Measurements from ENCODE around the gene PCDHGA7.

The PCDHGA7 gene

DNA sequence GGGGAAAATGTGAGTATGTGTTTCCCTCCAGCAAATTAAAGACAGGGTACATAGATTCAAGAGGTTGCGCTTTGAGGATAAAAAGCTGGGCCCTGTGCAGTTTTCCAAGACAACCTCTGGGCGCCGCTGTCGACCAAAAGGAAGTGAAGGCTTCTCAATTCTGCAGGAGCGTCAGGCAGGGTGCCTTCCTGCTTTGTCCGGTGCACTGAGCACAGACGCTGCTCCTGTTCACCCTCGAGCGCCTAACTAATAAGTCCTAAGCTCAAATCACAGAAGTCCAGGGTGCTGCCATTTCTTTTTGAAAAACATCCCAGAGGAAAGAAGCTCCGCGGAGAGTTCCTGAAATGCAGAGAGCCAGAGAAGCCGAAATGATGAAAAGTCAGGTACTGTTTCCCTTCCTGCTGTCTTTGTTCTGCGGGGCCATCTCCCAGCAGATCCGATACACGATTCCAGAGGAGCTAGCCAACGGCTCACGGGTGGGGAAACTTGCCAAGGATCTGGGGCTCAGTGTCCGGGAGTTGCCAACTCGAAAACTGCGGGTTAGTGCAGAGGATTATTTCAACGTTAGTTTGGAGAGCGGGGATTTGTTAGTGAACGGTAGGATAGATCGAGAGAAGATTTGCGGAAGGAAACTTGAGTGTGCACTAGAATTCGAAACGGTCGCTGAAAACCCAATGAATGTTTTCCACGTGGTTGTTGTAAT, 32.5 kb upstream of the PCDHGA7 start, which contains the start of gene PCDHGB1:
PCDHGB1 (plus strand) TSS at position 183 of the 703 bp plus-strand sequence; CDS start at position 345, 162 bp downstream.
- peak within 1 kb of the TSS; percentile 38; the same call in 1 of the 2 replicates for H3K27ac ChIP-seq
- TF ChIP-seq, protein P1, sequence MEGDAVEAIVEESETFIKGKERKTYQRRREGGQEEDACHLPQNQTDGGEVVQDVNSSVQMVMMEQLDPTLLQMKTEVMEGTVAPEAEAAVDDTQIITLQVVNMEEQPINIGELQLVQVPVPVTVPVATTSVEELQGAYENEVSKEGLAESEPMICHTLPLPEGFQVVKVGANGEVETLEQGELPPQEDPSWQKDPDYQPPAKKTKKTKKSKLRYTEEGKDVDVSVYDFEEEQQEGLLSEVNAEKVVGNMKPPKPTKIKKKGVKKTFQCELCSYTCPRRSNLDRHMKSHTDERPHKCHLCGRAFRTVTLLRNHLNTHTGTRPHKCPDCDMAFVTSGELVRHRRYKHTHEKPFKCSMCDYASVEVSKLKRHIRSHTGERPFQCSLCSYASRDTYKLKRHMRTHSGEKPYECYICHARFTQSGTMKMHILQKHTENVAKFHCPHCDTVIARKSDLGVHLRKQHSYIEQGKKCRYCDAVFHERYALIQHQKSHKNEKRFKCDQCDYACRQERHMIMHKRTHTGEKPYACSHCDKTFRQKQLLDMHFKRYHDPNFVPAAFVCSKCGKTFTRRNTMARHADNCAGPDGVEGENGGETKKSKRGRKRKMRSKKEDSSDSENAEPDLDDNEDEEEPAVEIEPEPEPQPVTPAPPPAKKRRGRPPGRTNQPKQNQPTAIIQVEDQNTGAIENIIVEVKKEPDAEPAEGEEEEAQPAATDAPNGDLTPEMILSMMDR (conservative IDR thresholded peaks at IDR 0.05): peak; percentile 73

DNA sequence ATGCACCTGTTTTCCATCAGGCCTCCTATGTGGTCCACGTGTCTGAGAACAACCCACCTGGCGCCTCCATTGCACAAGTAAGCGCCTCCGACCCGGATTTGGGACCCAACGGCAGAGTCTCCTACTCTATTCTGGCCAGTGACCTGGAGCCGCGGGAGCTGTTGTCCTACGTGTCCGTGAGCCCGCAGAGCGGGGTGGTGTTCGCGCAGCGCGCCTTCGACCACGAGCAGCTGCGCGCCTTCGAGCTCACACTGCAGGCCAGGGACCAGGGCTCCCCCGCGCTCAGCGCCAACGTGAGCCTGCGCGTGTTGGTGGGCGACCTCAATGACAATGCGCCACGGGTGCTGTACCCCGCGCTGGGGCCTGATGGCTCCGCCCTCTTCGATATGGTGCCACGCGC, 31.0 kb upstream of the PCDHGA7 start:
- H3K27ac ChIP-seq: no peak overlapping the region
- TF ChIP-seq, protein P1 (conservative IDR thresholded peaks at IDR 0.05): no peak

DNA sequence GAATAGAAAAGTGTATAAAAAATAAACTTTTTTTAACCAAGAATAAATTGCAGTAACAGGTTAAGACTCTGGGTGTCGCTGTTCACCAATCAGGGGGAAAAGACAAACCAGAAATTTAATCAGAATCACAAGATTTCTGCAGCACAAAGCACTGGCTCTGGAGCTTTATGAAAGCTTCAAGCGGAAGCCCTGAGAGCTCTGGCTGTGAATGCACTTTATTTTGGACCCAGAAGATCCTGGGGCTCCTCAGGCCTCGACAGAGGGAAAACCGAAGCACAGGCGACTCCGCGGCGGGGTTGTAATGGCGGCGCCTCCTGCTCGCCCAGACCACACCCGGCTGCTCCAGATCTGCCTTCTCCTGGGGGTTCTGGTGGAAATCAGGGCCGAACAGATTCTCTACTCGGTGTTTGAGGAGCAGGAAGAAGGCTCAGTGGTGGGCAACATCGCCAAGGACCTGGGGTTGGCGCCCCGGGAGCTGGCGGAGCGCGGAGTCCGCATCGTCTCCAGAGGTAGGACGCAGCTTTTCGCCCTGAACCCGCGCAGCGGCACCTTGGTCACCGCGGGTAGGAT, 27.6 kb upstream of the PCDHGA7 start, which contains the start of gene PCDHGA4:
PCDHGA4 (plus strand) TSS at position 122 of the 570 bp plus-strand sequence; CDS start at position 209, 87 bp downstream.
- no peak within 1 kb of the TSS for H3K27ac ChIP-seq
- TF ChIP-seq, protein P1 (conservative IDR thresholded peaks at IDR 0.05): peak; percentile 62

DNA sequence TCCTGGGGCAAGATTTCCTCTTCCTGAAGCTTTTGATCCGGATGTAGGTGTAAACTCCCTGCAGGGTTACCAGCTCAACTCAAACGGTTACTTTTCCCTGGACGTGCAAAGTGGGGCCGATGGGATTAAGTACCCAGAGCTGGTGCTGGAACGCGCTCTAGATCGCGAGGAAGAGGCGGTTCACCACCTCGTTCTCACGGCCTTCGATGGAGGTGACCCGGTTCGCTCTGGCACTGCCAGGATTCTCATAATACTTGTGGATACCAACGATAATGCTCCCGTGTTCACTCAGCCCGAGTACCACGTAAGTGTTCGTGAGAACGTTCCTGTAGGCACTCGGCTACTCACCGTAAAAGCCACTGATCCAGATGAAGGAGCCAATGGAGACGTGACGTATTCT, 26.9 kb upstream of the PCDHGA7 start:
- TF ChIP-seq, protein P1 (conservative IDR thresholded peaks at IDR 0.05): no peak
- H3K27ac ChIP-seq: no peak overlapping the region

DNA sequence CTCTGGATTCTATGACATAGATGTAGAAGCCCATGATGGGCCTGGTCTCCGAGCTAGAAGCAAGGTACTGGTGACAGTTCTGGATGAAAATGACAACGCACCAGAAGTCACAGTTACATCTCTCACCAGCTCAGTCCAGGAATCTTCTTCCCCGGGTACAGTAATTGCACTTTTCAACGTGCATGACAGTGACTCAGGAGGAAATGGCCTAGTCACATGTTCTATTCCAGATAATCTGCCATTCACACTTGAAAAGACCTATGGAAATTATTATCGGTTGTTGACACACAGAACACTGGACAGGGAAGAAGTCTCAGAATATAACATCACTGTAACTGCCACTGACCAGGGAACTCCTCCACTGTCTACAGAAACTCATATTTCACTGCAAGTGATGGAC, 26.4 kb upstream of the PCDHGA7 start:
- no peak overlapping the region for H3K27ac ChIP-seq
- TF ChIP-seq, protein P1 (conservative IDR thresholded peaks at IDR 0.05): no peak

DNA sequence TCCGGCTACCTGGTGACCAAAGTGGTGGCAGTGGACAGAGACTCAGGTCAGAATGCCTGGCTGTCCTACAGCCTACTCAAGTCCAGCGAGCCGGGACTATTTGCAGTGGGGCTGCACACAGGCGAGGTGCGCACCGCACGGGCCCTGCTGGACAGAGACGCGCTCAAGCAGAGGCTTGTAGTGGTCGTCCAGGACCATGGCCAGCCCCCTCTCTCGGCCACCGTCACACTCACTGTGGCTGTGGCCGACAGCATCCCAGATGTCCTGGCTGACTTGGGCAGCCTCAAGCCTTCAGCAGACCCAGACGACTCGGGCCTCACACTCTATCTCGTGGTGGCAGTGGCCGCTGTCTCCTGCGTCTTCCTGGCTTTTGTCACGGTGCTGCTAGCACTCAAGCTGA, 25.6 kb upstream of the PCDHGA7 start:
- no peak overlapping the region for H3K27ac ChIP-seq

DNA sequence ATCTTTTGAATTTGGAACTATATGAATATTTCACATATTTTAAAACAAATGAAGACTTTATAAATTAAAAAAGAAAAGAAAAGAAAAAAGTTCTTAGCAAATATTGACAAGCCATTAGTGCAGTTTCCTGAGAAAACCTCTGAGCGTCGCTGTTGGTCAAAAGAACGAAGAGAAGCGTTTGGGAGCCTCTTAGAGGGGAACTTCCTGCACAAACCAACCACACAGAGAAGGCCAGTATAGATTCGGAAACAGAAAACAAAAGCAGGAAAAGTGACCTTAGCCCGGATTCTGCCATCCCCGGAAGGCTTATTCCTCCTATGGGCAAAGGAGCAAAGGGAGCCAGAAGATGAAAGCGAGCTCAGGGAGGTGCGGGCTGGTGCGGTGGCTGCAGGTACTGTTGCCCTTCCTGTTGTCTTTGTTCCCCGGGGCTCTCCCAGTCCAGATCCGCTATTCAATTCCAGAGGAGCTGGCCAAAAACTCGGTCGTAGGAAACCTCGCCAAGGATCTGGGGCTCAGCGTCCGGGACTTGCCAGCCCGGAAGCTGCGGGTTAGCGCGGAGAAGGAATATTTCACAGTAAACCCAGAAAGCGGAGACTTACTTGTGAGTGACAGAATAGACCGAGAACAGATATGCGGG, 22.6 kb upstream of the PCDHGA7 start, which contains the start of gene PCDHGB2:
PCDHGB2 (plus strand) TSS at position 205 of the 637 bp plus-strand sequence; CDS start at position 347, 142 bp downstream.
- peak within 1 kb of the TSS; percentile 65 for H3K27ac ChIP-seq
- TF ChIP-seq, protein P1 (conservative IDR thresholded peaks at IDR 0.05): peak; percentile 79

More for the DNA sequence above, 25.6 kb upstream of the PCDHGA7 start:
- TF ChIP-seq, protein P1 (conservative IDR thresholded peaks at IDR 0.05): no peak

All from VCaP (cell line).